Measurements from ENCODE around the gene MOK.

- TF ChIP-seq CTCF (IDR thresholded peaks at IDR 0.05; ENCODE audit: poor library complexity, severe bottlenecking) (no peak), POLR2AphosphoS5 (IDR thresholded peaks at IDR 0.05) (no peak), EP300 (conservative IDR thresholded peaks at IDR 0.05; ENCODE audit: poor library complexity, severe bottlenecking) (no peak), MXI1 (conservative IDR thresholded peaks at IDR 0.05; ENCODE audit: poor library complexity, severe bottlenecking) (no peak)
Measured at GRCh38 chr14:102196039-102196901, 108.7 kb downstream of the MOK start.

Data from neural cell (in vitro differentiated cells).